Liver (tissue), 3 donors: Measurements from ENCODE around the gene GRIK1.

Source experiments
- FOXA1 ChIP-seq: IDR thresholded peaks from 2 replicates; pipeline ENCODE4 v1.6.1; 2016; ENCODE audit warnings: antibody characterized with exemption
- FOXA2 ChIP-seq: IDR thresholded peaks from 2 replicates; pipeline ENCODE4 v1.6.1; 2016; ENCODE audit warnings: antibody characterized with exemption
- GABPA ChIP-seq, 2 donors: IDR thresholded peaks in 1 of 2; conservative IDR thresholded peaks in 1 of 2; 2 replicates each; pipeline ENCODE4 v1.6.1; 2016; ENCODE audit warnings: antibody characterized with exemption in 2 of 2, mild to moderate bottlenecking in 1 of 2, moderate library complexity in 1 of 2
- JUND ChIP-seq, 2 donors: IDR thresholded peaks; 2 replicates each; pipeline ENCODE4 v1.6.1; 2016; ENCODE audit warnings: antibody characterized with exemption in 2 of 2
- RAD21 ChIP-seq, 2 donors: IDR thresholded peaks; 2 replicates each; pipeline ENCODE4 v1.6.1; 2016; ENCODE audit warnings: antibody characterized with exemption in 2 of 2, mild to moderate bottlenecking in 2 of 2
- RXRA ChIP-seq, 2 donors: IDR thresholded peaks; 2 replicates each; pipeline ENCODE4 v1.6.1; 2017 to 2018; ENCODE audit warnings: antibody characterized with exemption in 2 of 2, mild to moderate bottlenecking in 1 of 2
- TAF1 ChIP-seq: conservative IDR thresholded peaks from 2 replicates; pipeline ENCODE4 v1.6.1; 2016; ENCODE audit warnings: antibody characterized with exemption, mild to moderate bottlenecking
- YY1 ChIP-seq: IDR thresholded peaks from 2 replicates; pipeline ENCODE4 v1.6.1; 2016; ENCODE audit warnings: antibody characterized with exemption, mild to moderate bottlenecking
- TF ChIP-seq, protein P1 (sequence below): fragments of 150-350 bp; IDR thresholded peaks from 2 replicates; pipeline ENCODE4 v1.5.1; 2017; ENCODE audit warnings: improper control_type of control experiment, low read depth, low read length; ENCODE audit not compliant: missing input control
- TF ChIP-seq, protein P2 (sequence below): IDR thresholded peaks from 2 replicates; pipeline ENCODE4 v1.6.1; 2016; ENCODE audit warnings: antibody characterized with exemption
- TF ChIP-seq, protein P3 (sequence below): IDR thresholded peaks from 2 replicates; pipeline ENCODE4 v1.6.1; 2016; ENCODE audit warnings: antibody characterized with exemption, mild to moderate bottlenecking
- TF ChIP-seq, protein P4 (sequence below): IDR thresholded peaks from 2 replicates; pipeline ENCODE4 v1.6.1; 2016; ENCODE audit warnings: antibody characterized with exemption
- donor health status: healthy.
- donor health status: healthy.

DNA sequence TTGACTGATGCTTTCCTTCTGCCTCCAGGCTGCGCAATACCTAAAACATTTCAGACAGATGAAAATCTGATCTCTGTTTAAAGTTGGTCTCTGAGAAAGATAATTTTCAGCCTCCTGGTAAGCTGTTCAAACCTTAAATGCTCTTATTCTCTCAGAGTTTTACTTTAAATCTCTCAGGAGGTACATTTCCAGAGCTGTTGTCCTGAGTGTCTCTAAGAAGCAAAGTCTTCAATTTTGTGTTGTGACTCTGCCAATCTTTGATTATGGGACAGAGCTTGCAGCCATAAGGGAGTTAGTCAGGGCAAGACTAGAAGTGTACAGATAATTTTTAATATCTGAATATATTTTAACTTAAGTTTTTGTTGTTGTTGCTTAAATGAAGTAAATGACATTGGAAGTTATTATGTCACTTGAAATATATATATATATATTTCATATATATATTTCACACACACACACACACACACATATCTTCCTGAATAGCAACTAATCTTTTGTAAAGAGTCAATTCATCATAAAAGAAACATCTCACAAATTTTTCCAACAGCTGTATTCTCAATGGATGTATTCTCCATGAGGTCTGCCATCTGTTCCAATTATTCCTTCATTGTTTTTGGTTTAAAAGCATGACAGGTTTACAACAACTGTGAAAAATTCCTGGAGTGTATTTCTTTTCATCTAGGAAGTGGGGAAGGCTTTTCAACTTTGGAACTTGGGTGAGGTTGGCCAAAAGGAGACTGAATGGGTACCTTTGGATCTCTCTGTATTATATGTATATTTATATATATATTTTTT, 381.7 kb downstream of the GRIK1 start:
- TF ChIP-seq, protein P1, sequence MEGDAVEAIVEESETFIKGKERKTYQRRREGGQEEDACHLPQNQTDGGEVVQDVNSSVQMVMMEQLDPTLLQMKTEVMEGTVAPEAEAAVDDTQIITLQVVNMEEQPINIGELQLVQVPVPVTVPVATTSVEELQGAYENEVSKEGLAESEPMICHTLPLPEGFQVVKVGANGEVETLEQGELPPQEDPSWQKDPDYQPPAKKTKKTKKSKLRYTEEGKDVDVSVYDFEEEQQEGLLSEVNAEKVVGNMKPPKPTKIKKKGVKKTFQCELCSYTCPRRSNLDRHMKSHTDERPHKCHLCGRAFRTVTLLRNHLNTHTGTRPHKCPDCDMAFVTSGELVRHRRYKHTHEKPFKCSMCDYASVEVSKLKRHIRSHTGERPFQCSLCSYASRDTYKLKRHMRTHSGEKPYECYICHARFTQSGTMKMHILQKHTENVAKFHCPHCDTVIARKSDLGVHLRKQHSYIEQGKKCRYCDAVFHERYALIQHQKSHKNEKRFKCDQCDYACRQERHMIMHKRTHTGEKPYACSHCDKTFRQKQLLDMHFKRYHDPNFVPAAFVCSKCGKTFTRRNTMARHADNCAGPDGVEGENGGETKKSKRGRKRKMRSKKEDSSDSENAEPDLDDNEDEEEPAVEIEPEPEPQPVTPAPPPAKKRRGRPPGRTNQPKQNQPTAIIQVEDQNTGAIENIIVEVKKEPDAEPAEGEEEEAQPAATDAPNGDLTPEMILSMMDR, result no peak
- TF ChIP-seq FOXA1 (no peak), JUND (IDR thresholded peaks at IDR 0.05) (no peak), GABPA (IDR thresholded peaks at IDR 0.05 in 1 of 2, conservative IDR thresholded peaks at IDR 0.05 in 1 of 2) (no peak), TAF1 (no peak), FOXA2 (no peak), RAD21 (IDR thresholded peaks at IDR 0.05) (no peak), YY1 (no peak), RXRA (IDR thresholded peaks at IDR 0.05) (no peak)
- TF ChIP-seq, protein P2, sequence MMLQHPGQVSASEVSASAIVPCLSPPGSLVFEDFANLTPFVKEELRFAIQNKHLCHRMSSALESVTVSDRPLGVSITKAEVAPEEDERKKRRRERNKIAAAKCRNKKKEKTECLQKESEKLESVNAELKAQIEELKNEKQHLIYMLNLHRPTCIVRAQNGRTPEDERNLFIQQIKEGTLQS, result no peak
- TF ChIP-seq, protein P3, sequence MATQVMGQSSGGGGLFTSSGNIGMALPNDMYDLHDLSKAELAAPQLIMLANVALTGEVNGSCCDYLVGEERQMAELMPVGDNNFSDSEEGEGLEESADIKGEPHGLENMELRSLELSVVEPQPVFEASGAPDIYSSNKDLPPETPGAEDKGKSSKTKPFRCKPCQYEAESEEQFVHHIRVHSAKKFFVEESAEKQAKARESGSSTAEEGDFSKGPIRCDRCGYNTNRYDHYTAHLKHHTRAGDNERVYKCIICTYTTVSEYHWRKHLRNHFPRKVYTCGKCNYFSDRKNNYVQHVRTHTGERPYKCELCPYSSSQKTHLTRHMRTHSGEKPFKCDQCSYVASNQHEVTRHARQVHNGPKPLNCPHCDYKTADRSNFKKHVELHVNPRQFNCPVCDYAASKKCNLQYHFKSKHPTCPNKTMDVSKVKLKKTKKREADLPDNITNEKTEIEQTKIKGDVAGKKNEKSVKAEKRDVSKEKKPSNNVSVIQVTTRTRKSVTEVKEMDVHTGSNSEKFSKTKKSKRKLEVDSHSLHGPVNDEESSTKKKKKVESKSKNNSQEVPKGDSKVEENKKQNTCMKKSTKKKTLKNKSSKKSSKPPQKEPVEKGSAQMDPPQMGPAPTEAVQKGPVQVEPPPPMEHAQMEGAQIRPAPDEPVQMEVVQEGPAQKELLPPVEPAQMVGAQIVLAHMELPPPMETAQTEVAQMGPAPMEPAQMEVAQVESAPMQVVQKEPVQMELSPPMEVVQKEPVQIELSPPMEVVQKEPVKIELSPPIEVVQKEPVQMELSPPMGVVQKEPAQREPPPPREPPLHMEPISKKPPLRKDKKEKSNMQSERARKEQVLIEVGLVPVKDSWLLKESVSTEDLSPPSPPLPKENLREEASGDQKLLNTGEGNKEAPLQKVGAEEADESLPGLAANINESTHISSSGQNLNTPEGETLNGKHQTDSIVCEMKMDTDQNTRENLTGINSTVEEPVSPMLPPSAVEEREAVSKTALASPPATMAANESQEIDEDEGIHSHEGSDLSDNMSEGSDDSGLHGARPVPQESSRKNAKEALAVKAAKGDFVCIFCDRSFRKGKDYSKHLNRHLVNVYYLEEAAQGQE, result no peak
- TF ChIP-seq, protein P4, sequence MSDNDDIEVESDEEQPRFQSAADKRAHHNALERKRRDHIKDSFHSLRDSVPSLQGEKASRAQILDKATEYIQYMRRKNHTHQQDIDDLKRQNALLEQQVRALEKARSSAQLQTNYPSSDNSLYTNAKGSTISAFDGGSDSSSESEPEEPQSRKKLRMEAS, result no peak
